Neural progenitor cell (in vitro differentiated cells): Measurements from ENCODE around the gene LAP3.

Experiments
- EZH2 ChIP-seq: fragments of 200-600 bp; sonication (generic); IDR thresholded peaks from 2 replicates; pipeline ENCODE4 v1.6.1; 2017; ENCODE audit warnings: antibody characterized with exemption, mild to moderate bottlenecking, moderate library complexity
- TF ChIP-seq, protein P1 (sequence below): fragments of 200-600 bp; sonication (generic); IDR thresholded peaks from 2 replicates; pipeline ENCODE4 v1.5.1; 2017; ENCODE audit warnings: antibody characterized with exemption, mild to moderate bottlenecking

DNA sequence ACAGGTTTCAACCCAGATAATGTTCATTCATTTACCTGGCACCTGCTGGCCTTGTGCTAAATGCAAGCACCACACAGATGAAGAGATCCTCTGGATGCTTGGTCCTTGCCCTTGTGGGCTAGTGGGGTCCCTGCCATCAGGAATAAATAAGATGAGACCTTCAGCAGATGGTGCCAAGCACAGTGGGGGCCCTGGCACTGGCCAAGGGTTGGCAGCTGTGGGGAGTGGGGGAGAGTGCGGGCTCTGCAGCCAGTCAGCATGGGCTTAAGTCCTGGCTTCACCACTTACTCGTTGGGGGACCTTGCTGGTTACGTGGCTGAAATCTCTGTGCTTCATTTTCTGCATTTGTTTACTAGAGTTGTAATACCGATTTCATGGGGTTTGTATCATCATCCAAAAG lies 6.9 kb downstream of the LAP3 start:
- TF ChIP-seq, protein P1, sequence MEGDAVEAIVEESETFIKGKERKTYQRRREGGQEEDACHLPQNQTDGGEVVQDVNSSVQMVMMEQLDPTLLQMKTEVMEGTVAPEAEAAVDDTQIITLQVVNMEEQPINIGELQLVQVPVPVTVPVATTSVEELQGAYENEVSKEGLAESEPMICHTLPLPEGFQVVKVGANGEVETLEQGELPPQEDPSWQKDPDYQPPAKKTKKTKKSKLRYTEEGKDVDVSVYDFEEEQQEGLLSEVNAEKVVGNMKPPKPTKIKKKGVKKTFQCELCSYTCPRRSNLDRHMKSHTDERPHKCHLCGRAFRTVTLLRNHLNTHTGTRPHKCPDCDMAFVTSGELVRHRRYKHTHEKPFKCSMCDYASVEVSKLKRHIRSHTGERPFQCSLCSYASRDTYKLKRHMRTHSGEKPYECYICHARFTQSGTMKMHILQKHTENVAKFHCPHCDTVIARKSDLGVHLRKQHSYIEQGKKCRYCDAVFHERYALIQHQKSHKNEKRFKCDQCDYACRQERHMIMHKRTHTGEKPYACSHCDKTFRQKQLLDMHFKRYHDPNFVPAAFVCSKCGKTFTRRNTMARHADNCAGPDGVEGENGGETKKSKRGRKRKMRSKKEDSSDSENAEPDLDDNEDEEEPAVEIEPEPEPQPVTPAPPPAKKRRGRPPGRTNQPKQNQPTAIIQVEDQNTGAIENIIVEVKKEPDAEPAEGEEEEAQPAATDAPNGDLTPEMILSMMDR: no peak
- no peak for TF ChIP-seq EZH2
